ENCODE results near the gene PNMA8C.
"Not testable (repeated sequence)": the region's sequence is repeated elsewhere in the genome, so short reads cannot be mapped to it uniquely, and the experiment has no call there.

PNMA8C gene

GRCh38 chr19:46447006-46447405 is 18.3 kb upstream of the PNMA8C start:
- DNase-seq (ENCODE audit: low read depth), result no peak

GRCh38 chr19:46446021-46446420 is 17.3 kb upstream of the PNMA8C start:
- no peak for DNase-seq (ENCODE audit: low read depth)

- DNase-seq (ENCODE audit: low read depth), result no peak
These were observed 14.2 kb upstream of the PNMA8C start for GRCh38 chr19:46442808-46443450.

- no peak for DNase-seq (ENCODE audit: low read depth)
These were observed 13.1 kb upstream of the PNMA8C start for GRCh38 chr19:46441866-46442265.

- not testable (repeated sequence) for DNase-seq (ENCODE audit: low read depth)
These were observed 7.0 kb upstream of the PNMA8C start for GRCh38 chr19:46435689-46436088.

- no peak for DNase-seq (ENCODE audit: low read depth)
These were observed 6.3 kb upstream of the PNMA8C start for GRCh38 chr19:46435009-46435408.

- DNase-seq (ENCODE audit: low read depth), result not testable (repeated sequence)
These were observed 4.7 kb upstream of the PNMA8C start for GRCh38 chr19:46433470-46433869.

GRCh38 chr19:46431824-46432223 is 3.1 kb upstream of the PNMA8C start:
- DNase-seq (ENCODE audit: low read depth), result no peak

GRCh38 chr19:46429999-46430398 is 1.3 kb upstream of the PNMA8C start:
- DNase-seq (ENCODE audit: low read depth), result no peak

GRCh38 chr19:46427518-46428045 is 1.2 kb downstream of the PNMA8C start:
- no peak for DNase-seq (ENCODE audit: low read depth)

- DNase-seq (ENCODE audit: low read depth), result no peak
These were observed 2.1 kb downstream of the PNMA8C start for GRCh38 chr19:46426506-46427162.

- no peak for DNase-seq (ENCODE audit: low read depth)
These were observed 2.7 kb downstream of the PNMA8C start for GRCh38 chr19:46426035-46426505.

- no peak for DNase-seq (ENCODE audit: low read depth)
These were observed 5.5 kb downstream of the PNMA8C start for GRCh38 chr19:46423188-46423587.

- DNase-seq (ENCODE audit: low read depth), result no peak
These were observed 6.4 kb downstream of the PNMA8C start for GRCh38 chr19:46422344-46422743.

- no peak for DNase-seq (ENCODE audit: low read depth)
These were observed 8.7 kb downstream of the PNMA8C start for GRCh38 chr19:46420056-46420455.

GRCh38 chr19:46415804-46416709 is 12.7 kb downstream of the PNMA8C start:
- DNase-seq (ENCODE audit: low read depth), result not testable (repeated sequence)

- DNase-seq (ENCODE audit: low read depth), result not testable (repeated sequence)
These were observed 13.8 kb downstream of the PNMA8C start for GRCh38 chr19:46414899-46415298.

GRCh38 chr19:46413262-46414031 is 15.3 kb downstream of the PNMA8C start, which contains the start of gene CCDC8:
TSS of gene CCDC8 (minus strand) at chr19:46413564. CDS start at chr19:46412810, 754 bp downstream.
- DNase-seq (ENCODE audit: low read depth), result no peak

- DNase-seq (ENCODE audit: low read depth), result no peak
These were observed 16.0 kb downstream of the PNMA8C start for GRCh38 chr19:46412650-46413261.

GRCh38 chr19:46411925-46412649 is 16.6 kb downstream of the PNMA8C start:
- no peak for DNase-seq (ENCODE audit: low read depth)

All from stimulated activated CD8-positive, alpha-beta memory T cell treated with anti-CD3 and anti-CD28 coated beads, Interleukin-15, amount 100 ng/mL, for 24 hours (primary cell).